Astrocyte of the cerebellum (primary cell): ENCODE results near the gene SYCN.

Source experiments
- DNase-seq: peaks from one replicate; pipeline ENCODE4 v3.0.0-alpha.2; 2011; ENCODE audit warnings: low read depth
- H3K4me3 ChIP-seq: 2 replicates; pipeline ENCODE4 v1.5.1; 2011; ENCODE audit warnings: mild to moderate bottlenecking, low read depth, low read length, moderate library complexity
- in situ Hi-C: cut with HindIII; loops from 2 replicates; pipeline ENCODE4 v1.10.0; 2017; ENCODE audit warnings: low sequenced_read_pairs
- TF ChIP-seq, protein P1 (sequence below): IDR thresholded peaks from 2 replicates; pipeline ENCODE4 v1.5.1; 2012; ENCODE audit warnings: low read length, low read depth, moderate library complexity, mild to moderate bottlenecking; ENCODE audit errors: missing control alignments

The SYCN gene

DNA sequence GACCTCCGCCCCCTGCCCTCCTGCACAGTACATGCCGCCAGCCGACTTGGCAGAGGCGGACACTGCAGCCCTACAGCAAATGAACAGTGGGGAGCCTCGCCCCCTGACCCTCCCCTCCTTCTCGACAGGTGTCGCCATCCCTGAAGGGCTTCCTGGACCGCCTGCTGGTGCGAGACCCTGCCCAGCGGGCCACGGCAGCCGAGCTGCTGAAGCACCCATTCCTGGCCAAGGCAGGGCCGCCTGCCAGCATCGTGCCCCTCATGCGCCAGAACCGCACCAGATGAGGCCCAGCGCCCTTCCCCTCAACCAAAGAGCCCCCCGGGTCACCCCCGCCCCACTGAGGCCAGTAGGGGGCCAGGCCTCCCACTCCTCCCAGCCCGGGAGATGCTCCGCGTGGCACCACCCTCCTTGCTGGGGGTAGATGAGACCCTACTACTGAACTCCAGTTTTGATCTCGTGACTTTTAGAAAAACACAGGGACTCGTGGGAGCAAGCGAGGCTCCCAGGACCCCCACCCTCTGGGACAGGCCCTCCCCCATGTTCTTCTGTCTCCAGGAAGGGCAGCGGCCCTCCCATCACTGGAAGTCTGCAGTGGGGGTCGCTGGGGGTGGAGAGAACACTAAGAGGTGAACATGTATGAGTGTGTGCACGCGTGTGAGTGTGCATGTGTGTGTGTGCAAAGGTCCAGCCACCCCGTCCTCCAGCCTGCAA lies 25.6 kb downstream of the SYCN start:
- DNase-seq: no peak
- H3K4me3 ChIP-seq: no peak overlapping the region
- TF ChIP-seq, protein P1, sequence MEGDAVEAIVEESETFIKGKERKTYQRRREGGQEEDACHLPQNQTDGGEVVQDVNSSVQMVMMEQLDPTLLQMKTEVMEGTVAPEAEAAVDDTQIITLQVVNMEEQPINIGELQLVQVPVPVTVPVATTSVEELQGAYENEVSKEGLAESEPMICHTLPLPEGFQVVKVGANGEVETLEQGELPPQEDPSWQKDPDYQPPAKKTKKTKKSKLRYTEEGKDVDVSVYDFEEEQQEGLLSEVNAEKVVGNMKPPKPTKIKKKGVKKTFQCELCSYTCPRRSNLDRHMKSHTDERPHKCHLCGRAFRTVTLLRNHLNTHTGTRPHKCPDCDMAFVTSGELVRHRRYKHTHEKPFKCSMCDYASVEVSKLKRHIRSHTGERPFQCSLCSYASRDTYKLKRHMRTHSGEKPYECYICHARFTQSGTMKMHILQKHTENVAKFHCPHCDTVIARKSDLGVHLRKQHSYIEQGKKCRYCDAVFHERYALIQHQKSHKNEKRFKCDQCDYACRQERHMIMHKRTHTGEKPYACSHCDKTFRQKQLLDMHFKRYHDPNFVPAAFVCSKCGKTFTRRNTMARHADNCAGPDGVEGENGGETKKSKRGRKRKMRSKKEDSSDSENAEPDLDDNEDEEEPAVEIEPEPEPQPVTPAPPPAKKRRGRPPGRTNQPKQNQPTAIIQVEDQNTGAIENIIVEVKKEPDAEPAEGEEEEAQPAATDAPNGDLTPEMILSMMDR: no peak
- in situ Hi-C loops: no loop called here

DNA sequence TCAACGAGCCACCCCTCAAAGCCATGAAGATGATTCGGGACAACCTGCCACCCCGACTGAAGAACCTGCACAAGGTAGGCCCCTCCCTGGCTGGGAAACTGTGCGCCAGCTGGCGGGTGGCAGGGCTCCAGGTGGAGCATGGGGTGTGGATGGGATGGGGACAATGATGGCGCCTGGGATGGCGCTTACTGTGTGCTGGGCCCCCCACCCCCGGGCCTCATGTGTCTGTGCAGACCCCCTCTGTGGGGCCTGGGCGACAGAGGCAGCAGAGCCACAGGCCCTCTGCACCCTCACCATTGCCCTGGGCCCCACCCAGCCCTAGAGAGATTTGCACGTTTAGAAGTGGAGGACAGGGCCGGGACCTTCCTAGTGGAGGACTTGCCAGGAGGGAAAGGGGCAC lies 26.3 kb downstream of the SYCN start:
- in situ Hi-C loops: no loop called here
- H3K4me3 ChIP-seq: no peak overlapping the region
- TF ChIP-seq, protein P1: no peak
- no peak for DNase-seq

DNA sequence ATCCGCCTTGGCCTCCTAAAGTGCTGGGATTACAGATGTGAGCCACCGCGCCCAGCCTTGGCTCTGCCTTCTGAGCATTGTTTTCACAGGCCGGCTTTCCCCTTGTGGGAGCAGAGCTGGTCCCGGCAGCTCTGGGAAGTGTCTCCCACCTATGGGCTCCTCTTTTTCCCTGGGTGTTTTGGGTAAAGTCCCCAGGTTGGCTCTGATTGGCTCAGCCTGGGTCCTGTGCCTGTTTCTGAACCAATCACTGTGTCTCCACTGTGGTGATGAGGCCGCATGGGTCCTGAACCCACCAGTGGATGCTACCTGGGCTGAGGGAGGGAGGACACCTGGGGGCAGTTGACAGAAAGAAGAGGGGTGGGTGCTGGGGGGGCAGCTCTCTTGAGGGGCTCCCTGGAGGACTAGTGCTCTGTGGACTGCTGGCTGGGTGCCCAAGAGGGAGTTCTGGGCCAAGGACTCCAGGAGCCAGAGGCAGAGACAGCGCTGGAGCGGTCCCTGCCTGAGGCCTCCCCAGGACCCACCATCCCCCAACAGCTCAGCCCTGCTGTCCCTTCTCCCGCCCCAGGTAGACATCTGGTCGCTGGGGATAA lies 26.9 kb downstream of the SYCN start:
- H3K4me3 ChIP-seq: no peak overlapping the region
- DNase-seq: no peak
- TF ChIP-seq, protein P1: no peak
- in situ Hi-C loops: no loop called here

DNA sequence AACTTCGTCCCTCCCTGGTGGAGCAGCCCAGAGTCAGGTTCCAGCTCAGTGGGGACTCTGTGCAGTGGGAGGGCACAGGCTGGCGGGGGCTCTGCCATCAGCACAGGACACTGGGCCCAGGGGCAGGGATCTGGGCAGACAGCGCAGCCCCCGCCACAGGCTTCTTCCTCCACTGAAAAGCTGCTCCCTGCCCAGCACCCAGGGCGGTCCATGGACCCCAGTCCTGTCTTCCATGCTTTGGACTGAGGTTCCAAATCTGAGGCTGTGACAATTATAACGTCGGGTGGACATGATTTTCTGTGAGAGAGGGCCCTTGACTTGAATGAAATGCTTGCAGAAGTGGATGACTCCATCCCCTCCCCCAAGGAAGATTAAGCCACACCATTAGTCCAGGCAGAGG lies 28.5 kb downstream of the SYCN start:
- no peak overlapping the region for H3K4me3 ChIP-seq
- no peak for DNase-seq
- in situ Hi-C loops: no loop called here
- TF ChIP-seq, protein P1: no peak

DNA sequence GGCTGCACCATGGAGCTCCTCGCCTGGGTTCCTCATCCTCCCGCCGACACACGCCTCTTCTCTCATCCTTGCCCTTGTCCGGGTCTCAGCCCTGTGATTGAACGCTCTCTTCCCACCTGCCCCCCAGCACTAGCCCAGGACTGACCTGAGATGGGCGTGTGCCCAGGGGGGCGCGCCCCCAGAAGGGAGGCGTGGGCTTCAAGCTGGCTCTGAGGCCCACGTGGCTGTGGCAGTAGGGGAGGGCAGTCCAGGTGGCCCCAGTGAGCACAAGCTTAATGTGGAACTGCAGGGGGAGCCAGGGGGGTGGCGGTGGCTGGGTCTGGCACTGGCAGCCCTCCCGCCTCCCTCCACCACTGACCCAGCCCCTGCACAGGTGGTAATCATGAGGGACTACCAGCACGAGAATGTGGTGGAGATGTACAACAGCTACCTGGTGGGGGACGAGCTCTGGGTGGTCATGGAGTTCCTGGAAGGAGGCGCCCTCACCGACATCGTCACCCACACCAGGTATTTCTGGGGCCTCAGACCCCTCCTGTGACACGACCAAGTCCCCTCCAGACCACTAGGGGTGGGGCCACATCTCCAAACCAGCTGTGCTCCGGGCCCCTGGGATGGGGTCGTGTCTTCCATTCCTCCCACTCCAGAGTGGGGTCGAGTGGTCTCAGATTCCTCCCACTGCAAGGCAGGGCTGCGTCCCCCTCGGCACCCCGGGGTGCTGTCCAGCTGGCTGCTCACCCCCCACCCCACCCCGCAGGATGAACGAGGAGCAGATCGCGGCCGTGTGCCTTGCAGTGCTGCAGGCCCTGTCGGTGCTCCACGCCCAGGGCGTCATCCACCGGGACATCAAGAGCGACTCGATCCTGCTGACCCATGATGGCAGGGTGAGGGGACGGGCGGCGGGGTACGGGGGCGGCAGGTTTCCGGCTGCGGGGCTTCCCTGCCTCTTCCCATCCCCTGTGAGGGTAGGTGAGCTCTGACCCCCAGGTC lies 29.2 kb downstream of the SYCN start:
- no peak overlapping the region for H3K4me3 ChIP-seq
- in situ Hi-C loops: no loop called here
- no peak for DNase-seq
- TF ChIP-seq, protein P1: no peak

DNA sequence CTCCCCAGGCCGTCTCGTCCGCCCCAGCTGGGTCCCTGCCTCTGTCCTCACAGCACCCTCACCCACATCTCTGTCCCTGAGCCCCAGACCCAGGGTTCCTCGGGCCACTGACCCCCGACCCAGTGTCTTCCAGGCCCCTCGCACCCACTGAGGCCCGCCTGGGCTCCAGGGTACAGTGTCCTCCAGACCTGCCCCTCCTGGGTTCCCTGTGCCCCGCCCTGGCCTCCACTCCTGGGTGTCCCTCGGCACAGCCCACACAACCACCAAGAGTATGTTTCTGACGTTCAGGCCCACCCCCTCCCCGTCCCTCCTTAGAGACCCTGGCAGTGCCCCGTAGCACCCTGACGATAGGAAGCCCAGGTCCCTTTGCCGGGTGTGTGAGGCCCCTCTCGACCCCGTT lies 29.9 kb downstream of the SYCN start:
- no peak for DNase-seq
- no peak overlapping the region for H3K4me3 ChIP-seq
- TF ChIP-seq, protein P1: no peak
- in situ Hi-C loops: no loop called here
